Smooth muscle cell (in vitro differentiated cells): ENCODE measurements around the gene NOL4L. TPM values are rescaled to one million over a fixed set of nuclear protein-coding genes. Genes with fewer than 3 reads are reported as not detected.

Source experiments
- DNase-seq: peaks from one replicate; lab custom pipeline; 2025; ENCODE audit not compliant: unreplicated experiment; lab: John Stamatoyannopoulos, UW
- H2AFZ ChIP-seq: fragments of 200-600 bp; sonication (generic); 2 replicates; pipeline ENCODE4 v1.6.0; 2016; ENCODE audit warnings: antibody characterized with exemption, low read depth, mild to moderate bottlenecking
- H3F3A ChIP-seq: fragments of 200-600 bp; sonication (generic); 2 replicates; pipeline ENCODE4 v1.6.0; 2017; ENCODE audit warnings: antibody characterized with exemption, low read depth
- H3K27ac ChIP-seq: fragments of 200-600 bp; sonication (generic); 2 replicates; pipeline ENCODE4 v1.5.1; 2016; ENCODE audit warnings: low read depth, mild to moderate bottlenecking
- H3K27me3 ChIP-seq: fragments of 200-600 bp; sonication (generic); 2 replicates; pipeline ENCODE4 v1.6.1; 2016; ENCODE audit warnings: low read depth, mild to moderate bottlenecking
- H3K36me3 ChIP-seq: fragments of 200-600 bp; sonication (generic); 2 replicates; pipeline ENCODE4 v1.5.1; 2016; ENCODE audit warnings: low read depth
- H3K4me1 ChIP-seq: fragments of 200-600 bp; sonication (generic); 2 replicates; pipeline ENCODE4 v1.5.1; 2016; ENCODE audit warnings: low read depth
- H3K4me2 ChIP-seq: fragments of 200-600 bp; sonication (generic); 2 replicates; pipeline ENCODE4 v1.6.0; 2016; ENCODE audit warnings: mild to moderate bottlenecking
- H3K4me3 ChIP-seq: fragments of 200-600 bp; sonication (generic); 2 replicates; pipeline ENCODE4 v1.5.1; 2016; ENCODE audit warnings: mild to moderate bottlenecking
- H3K79me2 ChIP-seq: fragments of 200-600 bp; sonication (generic); 2 replicates; pipeline ENCODE4 v1.6.0; 2016; ENCODE audit warnings: low read depth, mild to moderate bottlenecking
- H3K9ac ChIP-seq: fragments of 200-600 bp; sonication (generic); 2 replicates; pipeline ENCODE4 v1.6.0; 2016; ENCODE audit warnings: low read depth
- H3K9me3 ChIP-seq: fragments of 200-600 bp; sonication (generic); replicated peaks from 2 replicates; pipeline ENCODE4 v1.5.1; 2016; ENCODE audit warnings: low read depth
- H4K20me1 ChIP-seq: fragments of 200-600 bp; sonication (generic); 2 replicates; pipeline ENCODE4 v1.6.0; 2016; ENCODE audit warnings: low read depth
- WGBS: methylation state at CpG from one replicate; pipeline ENCODE4 v1.1.7; 2016; ENCODE audit warnings: low lambda C conversion rate; 5-methylcytosine and 5-hydroxymethylcytosine counted together
- polyA plus RNA-seq: library from polyadenylated mRNA; unstranded; fragments of >200 nt; fragmentation: Nextera tagmentation; extraction: Ambion mirVana; gene quantifications from 2 replicates; pipeline ENCODE4 v1.2.1, GENCODE V29; 2016
- total RNA-seq: library from RNA; depleted of rRNA; stranded (reverse); fragments of >200 nt; gene quantifications from 2 replicates; pipeline ENCODE4 v1.2.3, GENCODE V29; 2014
- TF ChIP-seq, protein P1 (sequence below): fragments of 200-600 bp; sonication (generic); IDR thresholded peaks from 2 replicates; pipeline ENCODE4 v1.5.1; 2017; ENCODE audit warnings: borderline replicate concordance, mild to moderate bottlenecking, antibody characterized with exemption; ENCODE audit not compliant: insufficient read depth, poor library complexity, severe bottlenecking

Gene NOL4L
- total and polyA plus RNA-seq, 2 experiments from 2014 or later = 26.0 to 26.2 TPM

DNA sequence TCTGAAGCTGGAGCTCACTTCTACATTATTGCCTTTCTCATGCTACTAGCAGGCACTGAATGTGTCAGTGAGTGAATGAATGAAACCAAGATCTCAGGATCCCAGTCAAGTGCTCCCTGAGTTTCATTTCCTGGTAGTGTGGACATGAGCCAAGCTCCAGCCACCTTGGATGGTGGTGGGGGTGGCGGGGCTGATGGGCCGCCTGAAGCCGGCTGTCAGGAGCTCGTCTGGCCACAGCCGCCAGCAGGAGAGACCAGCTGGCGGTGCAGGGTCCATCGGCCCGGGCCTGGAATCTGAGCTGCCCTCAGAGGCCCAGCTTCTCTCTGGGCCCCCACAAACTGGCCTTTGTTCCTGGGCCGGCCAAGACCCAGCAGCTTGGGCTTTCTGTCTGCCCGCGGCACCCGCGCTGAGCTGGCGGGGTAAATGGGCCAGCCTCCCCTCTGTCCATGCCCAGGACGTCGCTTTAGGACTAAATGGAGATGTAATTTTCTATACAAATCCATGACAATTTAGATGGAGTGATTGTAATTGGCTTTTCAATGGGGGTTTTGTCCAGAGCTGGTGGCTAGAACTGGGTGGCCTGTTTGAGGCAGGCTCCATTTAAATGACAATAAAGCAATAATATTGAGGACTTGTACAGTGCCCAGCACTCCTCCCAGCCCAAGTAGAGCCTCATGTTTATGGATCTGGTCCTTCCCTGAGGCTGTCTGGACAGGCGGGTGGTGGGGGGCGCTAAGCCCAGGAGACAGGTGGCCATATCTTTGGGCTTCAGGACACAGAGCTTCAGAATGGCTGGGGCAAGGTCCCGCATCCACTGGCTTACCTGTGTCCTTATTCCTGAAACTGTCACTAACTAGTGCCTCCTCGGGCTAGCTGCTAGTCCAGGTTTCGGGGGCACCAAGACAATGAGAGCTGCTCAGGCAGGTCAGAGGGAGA, 43.5 kb downstream of the NOL4L start:
- H3K27ac ChIP-seq = no peak overlapping the region
- no peak overlapping the region for H3K4me2 ChIP-seq
- TF ChIP-seq, protein P1, sequence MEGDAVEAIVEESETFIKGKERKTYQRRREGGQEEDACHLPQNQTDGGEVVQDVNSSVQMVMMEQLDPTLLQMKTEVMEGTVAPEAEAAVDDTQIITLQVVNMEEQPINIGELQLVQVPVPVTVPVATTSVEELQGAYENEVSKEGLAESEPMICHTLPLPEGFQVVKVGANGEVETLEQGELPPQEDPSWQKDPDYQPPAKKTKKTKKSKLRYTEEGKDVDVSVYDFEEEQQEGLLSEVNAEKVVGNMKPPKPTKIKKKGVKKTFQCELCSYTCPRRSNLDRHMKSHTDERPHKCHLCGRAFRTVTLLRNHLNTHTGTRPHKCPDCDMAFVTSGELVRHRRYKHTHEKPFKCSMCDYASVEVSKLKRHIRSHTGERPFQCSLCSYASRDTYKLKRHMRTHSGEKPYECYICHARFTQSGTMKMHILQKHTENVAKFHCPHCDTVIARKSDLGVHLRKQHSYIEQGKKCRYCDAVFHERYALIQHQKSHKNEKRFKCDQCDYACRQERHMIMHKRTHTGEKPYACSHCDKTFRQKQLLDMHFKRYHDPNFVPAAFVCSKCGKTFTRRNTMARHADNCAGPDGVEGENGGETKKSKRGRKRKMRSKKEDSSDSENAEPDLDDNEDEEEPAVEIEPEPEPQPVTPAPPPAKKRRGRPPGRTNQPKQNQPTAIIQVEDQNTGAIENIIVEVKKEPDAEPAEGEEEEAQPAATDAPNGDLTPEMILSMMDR = no peak
- no peaks in the 10 kb centered on the region for H3K36me3 ChIP-seq
- 89% methylated on average over 21 of the region's 21 CpGs for WGBS
- no peak for DNase-seq
- H4K20me1 ChIP-seq = no peaks in the 10 kb centered on the region
- H3K4me1 ChIP-seq = peaks cover 4% of the 10 kb centered on the region
- no peaks in the 10 kb centered on the region for H3K27me3 ChIP-seq
- no peak overlapping the region for H3K9ac ChIP-seq
- peaks cover 4% of the 10 kb centered on the region for H3F3A ChIP-seq
- H2AFZ ChIP-seq = no peak overlapping the region
- no peak overlapping the region for H3K4me3 ChIP-seq
- no peaks in the 10 kb centered on the region for H3K79me2 ChIP-seq
- no peaks in the 10 kb centered on the region for H3K9me3 ChIP-seq

DNA sequence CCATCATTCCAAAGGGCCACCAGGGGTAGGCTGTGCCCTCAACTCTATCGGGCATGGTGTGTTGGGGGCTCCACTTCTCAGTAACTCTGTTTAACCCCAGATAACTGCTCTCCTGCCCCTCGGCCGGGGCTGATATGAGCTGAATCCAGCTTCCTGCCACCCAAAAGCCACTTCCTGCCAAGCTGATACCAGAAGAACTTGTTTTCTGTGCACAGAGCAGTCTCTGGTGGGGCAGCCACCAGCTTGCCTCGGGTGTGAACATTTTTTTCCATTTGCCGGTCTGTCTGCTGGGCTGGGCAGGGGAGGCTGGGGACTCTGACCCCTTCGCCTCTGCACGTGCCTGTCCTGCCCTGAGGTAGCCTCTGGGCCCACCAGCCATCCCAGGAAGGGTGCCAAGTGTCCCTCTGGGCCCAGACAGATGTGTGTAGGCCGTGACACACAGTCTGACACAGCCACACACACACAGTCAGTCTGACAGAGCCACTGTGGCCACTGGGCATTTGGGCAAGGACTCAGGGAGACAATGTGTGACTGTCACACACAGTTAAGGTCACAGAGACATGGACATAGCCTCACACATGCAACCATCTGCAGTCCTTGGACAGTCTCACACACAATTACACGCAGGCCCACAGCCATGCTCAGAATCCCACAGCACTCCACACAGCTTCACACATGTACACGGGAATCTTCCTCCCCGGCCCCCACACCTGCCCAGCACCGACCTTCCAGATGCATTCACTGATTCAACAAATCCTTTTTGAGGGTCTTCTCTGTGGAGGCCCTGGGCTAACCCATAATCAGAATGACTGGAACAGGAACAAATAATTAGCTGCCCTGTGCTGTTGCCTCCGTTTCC, 45.1 kb downstream of the NOL4L start:
- Histone ChIP-seq H2AFZ (no peak overlapping the region), H3K4me3 (no peak overlapping the region), H3K4me1 (peaks cover 6% of the 10 kb centered on the region), H3K36me3 (no peaks in the 10 kb centered on the region), H3K27me3 (no peaks in the 10 kb centered on the region), H3K4me2 (peak overlapping the region; percentile 1), H3F3A (peaks cover 4% of the 10 kb centered on the region), H3K27ac (no peak overlapping the region), H3K79me2 (no peaks in the 10 kb centered on the region), H4K20me1 (no peaks in the 10 kb centered on the region), H3K9me3 (no peaks in the 10 kb centered on the region), H3K9ac (no peak overlapping the region)
- no peak for DNase-seq
- TF ChIP-seq, protein P1 = no peak
- WGBS = 49% methylated on average over 13 of the region's 13 CpGs

DNA sequence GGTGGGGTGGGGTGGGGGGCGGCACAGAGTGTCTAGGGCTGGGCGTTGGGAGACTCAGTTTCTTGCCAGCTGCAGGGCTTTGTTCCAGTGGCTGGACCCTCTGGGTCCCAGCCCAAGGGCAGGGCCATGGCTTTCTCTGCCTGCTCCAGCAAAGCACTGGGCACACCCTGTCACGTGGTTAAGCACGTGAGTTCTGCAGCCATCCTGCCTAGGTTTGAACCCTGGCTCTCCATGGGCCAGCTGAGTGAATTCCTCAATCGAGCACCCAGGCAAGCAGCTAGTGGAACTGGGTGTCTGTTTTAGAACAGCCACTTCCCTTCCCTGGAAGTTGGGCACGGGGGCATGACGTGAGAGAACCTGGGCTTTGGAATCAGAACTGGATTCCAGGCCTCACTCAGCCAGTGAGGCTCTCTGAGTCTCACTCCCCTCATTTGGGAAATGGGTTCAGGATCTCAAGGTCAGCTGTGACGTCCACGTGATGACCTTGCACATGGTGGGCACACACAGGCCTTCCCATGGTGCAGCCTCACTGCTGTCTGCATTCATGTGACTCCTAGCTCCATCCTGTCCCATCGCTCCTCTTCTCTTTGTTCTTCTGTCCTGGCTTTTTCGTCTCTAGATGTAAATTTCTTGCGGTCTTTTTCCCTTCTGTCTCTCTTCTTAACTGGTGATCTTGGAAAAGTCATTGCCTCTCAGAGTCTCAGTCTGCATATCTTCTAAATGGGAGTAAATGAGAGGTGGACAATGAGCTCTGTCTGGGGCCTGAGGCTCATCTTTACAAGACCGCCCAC, 45.9 kb downstream of the NOL4L start:
- Histone ChIP-seq H3K36me3 (no peaks in the 10 kb centered on the region), H3K9me3 (no peaks in the 10 kb centered on the region), H3K79me2 (no peaks in the 10 kb centered on the region), H3K9ac (no peak overlapping the region), H3K4me2 (peak overlapping the region; percentile 1), H3K27me3 (no peaks in the 10 kb centered on the region), H3K27ac (no peak overlapping the region), H2AFZ (no peak overlapping the region), H3K4me1 (peaks cover 8% of the 10 kb centered on the region), H3K4me3 (no peak overlapping the region), H4K20me1 (no peaks in the 10 kb centered on the region), H3F3A (peaks cover 4% of the 10 kb centered on the region)
- TF ChIP-seq, protein P1 = no peak
- no peak for DNase-seq
- WGBS = 77% methylated on average over 13 of the region's 13 CpGs
